ENCODE data around the gene ABR.

Gene ABR

GRCh38 chr17:1179818-1180742 is at the start of gene ABR:
Gene ABR (minus strand): TSS chr17:1179981. CDS start chr17:1179727, 254 bp downstream.
- DNase-seq, result peak; percentile 73

- DNase-seq, result peak; percentile 53
Measured at GRCh38 chr17:1229349-1229899, 49.6 kb upstream of the ABR start.

- peak; percentile 15 for DNase-seq
Measured at GRCh38 chr17:1228781-1229348, 49.1 kb upstream of the ABR start.

- no peak for DNase-seq
Measured at GRCh38 chr17:1227917-1228780, 48.4 kb upstream of the ABR start.

GRCh38 chr17:1227365-1227764 is 47.6 kb upstream of the ABR start:
- DNase-seq, result no peak

GRCh38 chr17:1226308-1226707 is 46.5 kb upstream of the ABR start:
- no peak for DNase-seq

- no peak for DNase-seq
Measured at GRCh38 chr17:1224330-1224729, 44.5 kb upstream of the ABR start.

GRCh38 chr17:1223662-1224061 is 43.9 kb upstream of the ABR start:
- no peak for DNase-seq

- DNase-seq, result no peak
Measured at GRCh38 chr17:1222321-1222720, 42.5 kb upstream of the ABR start.

- no peak for DNase-seq
Measured at GRCh38 chr17:1221209-1221608, 41.4 kb upstream of the ABR start.

GRCh38 chr17:1220346-1220745 is 40.6 kb upstream of the ABR start:
- no peak for DNase-seq

GRCh38 chr17:1217089-1217385 is 37.3 kb upstream of the ABR start:
- no peak for DNase-seq

GRCh38 chr17:1216217-1217088 is 36.7 kb upstream of the ABR start:
- DNase-seq, result no peak

- DNase-seq, result no peak
Measured at GRCh38 chr17:1212946-1213345, 33.2 kb upstream of the ABR start.

GRCh38 chr17:1211287-1211686 is 31.5 kb upstream of the ABR start:
- no peak for DNase-seq

- no peak for DNase-seq
Measured at GRCh38 chr17:1208966-1209365, 29.2 kb upstream of the ABR start.

- DNase-seq, result no peak
Measured at GRCh38 chr17:1206026-1206777, 26.4 kb upstream of the ABR start.

- no peak for DNase-seq
Measured at GRCh38 chr17:1203967-1204291, 24.1 kb upstream of the ABR start.

GRCh38 chr17:1203111-1203966 is 23.6 kb upstream of the ABR start:
- peak; percentile 49 for DNase-seq

- no peak for DNase-seq
Measured at GRCh38 chr17:1202291-1202690, 22.5 kb upstream of the ABR start.
